MM.1S (cell line): Measurements from ENCODE around the gene OR52I2.

Source experiments
- DNase-seq: peaks from one replicate; pipeline ENCODE4 v3.0.0-alpha.2; 2015
- H2AFZ ChIP-seq: fragments of 300-600 bp; sonication (generic); 2 replicates; pipeline ENCODE4 v1.6.0; 2016; ENCODE audit warnings: antibody characterized with exemption, low read length
- H3F3A ChIP-seq: fragments of 300-600 bp; sonication (generic); 2 replicates; pipeline ENCODE4 v1.6.1; 2016; ENCODE audit warnings: mild to moderate bottlenecking, antibody characterized with exemption, low read length, moderate library complexity, mixed read lengths; ENCODE audit not compliant: insufficient read depth
- H3K27ac ChIP-seq: fragments of 300-600 bp; sonication (generic); 2 replicates; pipeline ENCODE4 v1.5.1; 2016; ENCODE audit warnings: mild to moderate bottlenecking, low read length
- H3K27me3 ChIP-seq: fragments of 300-600 bp; sonication (generic); replicated peaks from 2 replicates; pipeline ENCODE4 v1.6.0; 2016; ENCODE audit warnings: low read length; ENCODE audit not compliant: insufficient read depth
- H3K36me3 ChIP-seq: fragments of 300-600 bp; sonication (generic); replicated peaks from 2 replicates; pipeline ENCODE4 v1.6.1; 2016; ENCODE audit warnings: mild to moderate bottlenecking, low read length, mixed read lengths; ENCODE audit not compliant: insufficient read depth
- H3K4me1 ChIP-seq: fragments of 300-600 bp; sonication (generic); 2 replicates; pipeline ENCODE4 v1.6.1; 2016; ENCODE audit warnings: low read length, mixed read lengths
- H3K4me2 ChIP-seq: fragments of 300-600 bp; sonication (generic); 2 replicates; pipeline ENCODE4 v1.6.0; 2016; ENCODE audit warnings: low read depth, low read length
- H3K4me3 ChIP-seq: fragments of 300-600 bp; sonication (generic); 2 replicates; pipeline ENCODE4 v1.5.1; 2016; ENCODE audit warnings: low read length, mixed read lengths
- H3K79me2 ChIP-seq: fragments of 300-600 bp; sonication (generic); 2 replicates; pipeline ENCODE4 v1.6.1; 2016; ENCODE audit warnings: mixed run types, low read length, mixed read lengths
- H3K9ac ChIP-seq: fragments of 300-600 bp; sonication (generic); 2 replicates; pipeline ENCODE4 v1.6.1; 2016; ENCODE audit warnings: low read length, mixed read lengths
- H3K9me2 ChIP-seq: fragments of 300-600 bp; sonication (generic); replicated peaks from 2 replicates; pipeline ENCODE4 v1.6.1; 2016; ENCODE audit warnings: mild to moderate bottlenecking, low read length, mixed read lengths; ENCODE audit not compliant: insufficient read depth
- H3K9me3 ChIP-seq: fragments of 300-600 bp; sonication (generic); replicated peaks from 2 replicates; pipeline ENCODE4 v1.6.1; 2016; ENCODE audit warnings: mild to moderate bottlenecking, low read length, mixed read lengths; ENCODE audit not compliant: insufficient read depth
- H4K20me1 ChIP-seq: fragments of 300-600 bp; sonication (generic); 2 replicates; pipeline ENCODE4 v1.6.1; 2016; ENCODE audit warnings: mild to moderate bottlenecking, low read length, moderate library complexity, mixed read lengths; ENCODE audit not compliant: insufficient read depth
- EZH2 ChIP-seq: fragments of 300-600 bp; sonication (generic); optimal IDR thresholded peaks from 2 replicates; pipeline ENCODE3; 2017; ENCODE audit warnings: low read depth, mild to moderate bottlenecking, antibody characterized with exemption, low read length, mixed read lengths
- EZH2phosphoT487 ChIP-seq: fragments of 300-600 bp; sonication (generic); IDR thresholded peaks from 2 replicates; pipeline ENCODE4 v1.6.1; 2018; ENCODE audit warnings: antibody characterized with exemption, low read length
- TF ChIP-seq, protein P1 (sequence below): fragments of 300-600 bp; sonication (generic); IDR thresholded peaks from 2 replicates; pipeline ENCODE4 v1.5.1; 2016; ENCODE audit warnings: antibody characterized with exemption, low read length, mixed read lengths

Gene OR52I2

DNA sequence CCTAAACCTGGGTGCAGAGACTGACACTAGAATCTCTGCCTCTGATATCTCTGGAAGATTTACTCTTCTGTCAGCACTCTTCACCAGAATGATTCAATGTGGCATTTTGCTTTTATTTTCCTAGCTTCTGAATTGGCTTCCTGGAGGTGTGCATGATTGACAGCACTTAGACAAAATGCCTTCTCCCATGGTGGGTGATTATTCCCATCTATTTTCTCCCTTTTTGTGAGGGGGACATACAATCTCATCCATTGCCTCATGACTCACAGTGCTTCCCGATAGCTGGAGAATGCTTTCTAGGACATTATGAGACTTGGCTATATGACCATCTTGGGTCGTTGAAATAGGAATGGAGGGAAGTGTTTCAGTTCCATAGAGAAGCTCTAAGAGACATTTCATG, 30.4 kb downstream of the OR52I2 start:
- TF ChIP-seq EZH2, result no peak
- TF ChIP-seq, protein P1, sequence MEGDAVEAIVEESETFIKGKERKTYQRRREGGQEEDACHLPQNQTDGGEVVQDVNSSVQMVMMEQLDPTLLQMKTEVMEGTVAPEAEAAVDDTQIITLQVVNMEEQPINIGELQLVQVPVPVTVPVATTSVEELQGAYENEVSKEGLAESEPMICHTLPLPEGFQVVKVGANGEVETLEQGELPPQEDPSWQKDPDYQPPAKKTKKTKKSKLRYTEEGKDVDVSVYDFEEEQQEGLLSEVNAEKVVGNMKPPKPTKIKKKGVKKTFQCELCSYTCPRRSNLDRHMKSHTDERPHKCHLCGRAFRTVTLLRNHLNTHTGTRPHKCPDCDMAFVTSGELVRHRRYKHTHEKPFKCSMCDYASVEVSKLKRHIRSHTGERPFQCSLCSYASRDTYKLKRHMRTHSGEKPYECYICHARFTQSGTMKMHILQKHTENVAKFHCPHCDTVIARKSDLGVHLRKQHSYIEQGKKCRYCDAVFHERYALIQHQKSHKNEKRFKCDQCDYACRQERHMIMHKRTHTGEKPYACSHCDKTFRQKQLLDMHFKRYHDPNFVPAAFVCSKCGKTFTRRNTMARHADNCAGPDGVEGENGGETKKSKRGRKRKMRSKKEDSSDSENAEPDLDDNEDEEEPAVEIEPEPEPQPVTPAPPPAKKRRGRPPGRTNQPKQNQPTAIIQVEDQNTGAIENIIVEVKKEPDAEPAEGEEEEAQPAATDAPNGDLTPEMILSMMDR, result no peak
- TF ChIP-seq EZH2phosphoT487, result no peak
- Histone ChIP-seq H3K9me2 (no peaks in the 10 kb centered on the region), H3K27me3 (no peaks in the 10 kb centered on the region), H2AFZ (no peak overlapping the region), H3K4me2 (no peak overlapping the region), H3K27ac (no peak overlapping the region), H3K4me1 (no peaks in the 10 kb centered on the region; the same call in 1 of the 2 replicates), H3K9me3 (no peaks in the 10 kb centered on the region), H3F3A (peaks cover 6% of the 10 kb centered on the region; the same call in 1 of the 2 replicates), H3K79me2 (no peaks in the 10 kb centered on the region), H4K20me1 (no peaks in the 10 kb centered on the region), H3K9ac (no peak overlapping the region), H3K4me3 (no peak overlapping the region), H3K36me3 (no peaks in the 10 kb centered on the region)
- no peak for DNase-seq

GRCh38 chr11:4615856-4616444, 34.4 kb downstream of the OR52I2 start:
- DNase-seq, result no peak
- Histone ChIP-seq H2AFZ (no peak overlapping the region), H3F3A (no peaks in the 10 kb centered on the region)

DNA sequence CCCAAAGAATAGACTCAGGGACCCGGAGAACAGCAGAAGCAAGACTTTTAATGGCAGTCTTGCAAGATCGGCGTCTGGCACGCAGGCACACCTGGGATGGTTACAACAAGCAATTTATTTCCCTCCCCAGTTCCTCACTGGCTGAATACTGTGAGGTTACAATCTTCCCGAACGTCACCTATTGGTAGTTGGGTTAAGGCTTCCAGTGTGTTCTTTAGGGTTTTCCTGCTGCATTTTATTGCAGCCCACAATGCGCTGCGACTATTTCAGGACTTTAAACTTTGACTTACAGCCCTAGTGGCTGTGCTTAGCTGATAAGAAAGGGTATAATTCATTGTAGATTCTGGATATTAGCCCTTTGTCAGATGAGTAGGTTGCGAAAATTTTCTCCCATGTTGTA, 38.0 kb downstream of the OR52I2 start:
- Histone ChIP-seq H3K4me2 (no peak overlapping the region), H4K20me1 (no peaks in the 10 kb centered on the region), H3K9me2 (no peaks in the 10 kb centered on the region), H3K36me3 (no peaks in the 10 kb centered on the region), H3F3A (no peaks in the 10 kb centered on the region), H3K27me3 (no peaks in the 10 kb centered on the region), H3K27ac (no peak overlapping the region), H3K79me2 (no peaks in the 10 kb centered on the region), H3K9ac (no peak overlapping the region), H3K9me3 (no peaks in the 10 kb centered on the region), H3K4me3 (no peak overlapping the region), H3K4me1 (no peaks in the 10 kb centered on the region), H2AFZ (no peak overlapping the region)
- TF ChIP-seq EZH2phosphoT487 (no peak), EZH2 (no peak)
- TF ChIP-seq, protein P1, result no peak
- DNase-seq, result no peak

More at GRCh38 chr11:4615856-4616444, 34.4 kb downstream of the OR52I2 start:
- Histone ChIP-seq H4K20me1 (no peaks in the 10 kb centered on the region), H3K27ac (no peak overlapping the region), H3K4me3 (no peak overlapping the region), H3K27me3 (no peaks in the 10 kb centered on the region), H3K9ac (no peak overlapping the region), H3K9me3 (no peaks in the 10 kb centered on the region), H3K79me2 (no peaks in the 10 kb centered on the region), H3K4me2 (no peak overlapping the region), H3K4me1 (no peaks in the 10 kb centered on the region), H3K36me3 (no peaks in the 10 kb centered on the region), H3K9me2 (no peaks in the 10 kb centered on the region)
- TF ChIP-seq, protein P1, result no peak
- TF ChIP-seq EZH2 (no peak), EZH2phosphoT487 (no peak)
